Astrocyte (in vitro differentiated cells and primary cell): ENCODE results near the gene COX7B2. TPM values are rescaled to one million over a fixed set of nuclear protein-coding genes. Genes with fewer than 3 reads are reported as not detected.

Experiments
- DNase-seq: peaks from one replicate; pipeline ENCODE4 v3.0.0-alpha.2; 2010; ENCODE audit warnings: low read depth
- FAIRE-seq: peaks from 2 replicates; lab custom pipeline; 2011; peaks lifted over from hg19 to GRCh38; lab: Jason Lieb, UNC
- H2AFZ ChIP-seq: 2 replicates; pipeline ENCODE4 v1.6.0; 2012; ENCODE audit warnings: low read depth, low read length, inconsistent platforms
- H3K27ac ChIP-seq: 2 replicates; pipeline ENCODE4 v1.5.1; 2011; ENCODE audit warnings: low read depth, low read length, inconsistent platforms
- H3K27me3 ChIP-seq: 2 replicates; pipeline ENCODE4 v1.6.0; 2011; ENCODE audit warnings: low read length, inconsistent platforms; ENCODE audit not compliant: insufficient read depth
- H3K36me3 ChIP-seq: 2 replicates; pipeline ENCODE4 v1.5.1; 2011; ENCODE audit warnings: low read length, inconsistent platforms; ENCODE audit not compliant: insufficient read depth
- H3K4me1 ChIP-seq: 2 replicates; pipeline ENCODE4 v1.5.1; 2011; ENCODE audit warnings: low read length, inconsistent platforms; ENCODE audit not compliant: insufficient read depth
- H3K4me2 ChIP-seq: 2 replicates; pipeline ENCODE4 v1.6.0; 2012; ENCODE audit warnings: low read length, inconsistent platforms
- H3K4me3 ChIP-seq: 2 replicates; pipeline ENCODE4 v1.5.1; 2011; ENCODE audit warnings: low read depth, mild to moderate bottlenecking, low read length, inconsistent platforms; ENCODE audit not compliant: insufficient read depth
- H3K79me2 ChIP-seq: 2 replicates; pipeline ENCODE4 v1.6.0; 2012; ENCODE audit warnings: mild to moderate bottlenecking, low read length, inconsistent platforms; ENCODE audit not compliant: insufficient read depth
- H3K9ac ChIP-seq: 2 replicates; pipeline ENCODE4 v1.6.0; 2012; ENCODE audit warnings: mild to moderate bottlenecking, low read length, inconsistent platforms
- H3K9me3 ChIP-seq: 2 replicates; pipeline ENCODE4 v1.5.1; 2012; ENCODE audit warnings: low read depth, mild to moderate bottlenecking, low read length, inconsistent platforms; ENCODE audit not compliant: insufficient read depth
- H4K20me1 ChIP-seq: 2 replicates; pipeline ENCODE4 v1.6.0; 2012; ENCODE audit warnings: low read length, inconsistent platforms; ENCODE audit not compliant: insufficient read depth
- H3K27ac Mint-ChIP-seq: one replicate; pipeline ENCODE4 v1.8.0; 2021; ENCODE audit warnings: mild to moderate bottlenecking, mixed read lengths; ENCODE audit not compliant: unreplicated experiment
- H3K27me3 Mint-ChIP-seq: one replicate; pipeline ENCODE4 v1.8.0; 2021; ENCODE audit warnings: low read depth, mixed read lengths; ENCODE audit not compliant: unreplicated experiment
- H3K36me3 Mint-ChIP-seq: one replicate; pipeline ENCODE4 v1.8.0; 2021; ENCODE audit warnings: low read depth, mixed read lengths; ENCODE audit not compliant: unreplicated experiment
- H3K4me1 Mint-ChIP-seq: one replicate; pipeline ENCODE4 v1.8.0; 2021; ENCODE audit warnings: low read depth, mixed read lengths; ENCODE audit not compliant: unreplicated experiment
- H3K4me3 Mint-ChIP-seq: one replicate; pipeline ENCODE4 v1.8.0; 2021; ENCODE audit warnings: mild to moderate bottlenecking, moderate library complexity, mixed read lengths; ENCODE audit not compliant: unreplicated experiment
- H3K9me3 Mint-ChIP-seq: one replicate; pipeline ENCODE4 v1.8.0; 2021; ENCODE audit warnings: mild to moderate bottlenecking, mixed read lengths; ENCODE audit not compliant: unreplicated experiment
- EZH2 ChIP-seq: IDR thresholded peaks from 2 replicates; pipeline ENCODE4 v1.6.1; 2012; ENCODE audit warnings: mild to moderate bottlenecking, low read length, inconsistent platforms; ENCODE audit not compliant: insufficient read depth
- total RNA-seq: library from RNA; stranded (reverse); gene quantifications from 2 replicates; pipeline ENCODE4 v1.2.1, GENCODE V29; 2021
- TF ChIP-seq, protein P1 (sequence below): IDR thresholded peaks from 2 replicates; pipeline ENCODE4 v1.5.1; 2011; ENCODE audit warnings: low read depth, mild to moderate bottlenecking, inconsistent platforms, low read length, moderate library complexity; ENCODE audit not compliant: insufficient read depth

Gene COX7B2
- total RNA-seq, 1 donor from 2014 or later = not detected

DNA sequence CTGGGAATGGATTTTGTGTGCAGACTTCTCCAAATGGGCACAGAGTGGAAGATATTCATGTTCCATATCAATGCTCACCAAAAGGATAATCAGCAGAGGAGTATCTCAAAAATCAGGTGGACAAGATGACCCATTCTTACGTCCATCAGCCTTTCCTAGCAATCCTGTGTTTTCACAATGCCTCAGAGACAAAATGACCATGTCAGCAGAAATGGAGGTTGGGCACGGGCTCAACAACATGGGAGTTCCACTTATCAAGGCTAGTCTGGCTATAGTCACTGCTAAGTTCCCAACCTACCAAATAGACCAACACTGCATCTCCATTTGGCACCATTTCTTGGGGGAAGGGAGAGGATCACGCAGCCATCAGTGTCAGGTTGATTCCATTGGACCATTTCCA is 179.0 kb downstream of the COX7B2 start:
- Histone ChIP-seq H2AFZ (no peak overlapping the region), H3K27me3 (no peaks in the 10 kb centered on the region), H3K79me2 (no peaks in the 10 kb centered on the region), H3K36me3 (no peaks in the 10 kb centered on the region), H3K4me3 (no peak overlapping the region), H3K9me3 (peaks cover 3% of the 10 kb centered on the region), H4K20me1 (no peaks in the 10 kb centered on the region), H3K4me2 (no peak overlapping the region), H3K4me1 (no peaks in the 10 kb centered on the region), H3K27ac (no peak overlapping the region), H3K9ac (no peak overlapping the region)
- no peak overlapping the region for H3K27ac Mint-ChIP-seq
- H3K4me3 Mint-ChIP-seq = no peak overlapping the region
- FAIRE-seq (no peak), DNase-seq (no peak)
- H3K9me3 Mint-ChIP-seq = peaks cover 2% of the 10 kb centered on the region
- TF ChIP-seq EZH2 = no peak
- TF ChIP-seq, protein P1, sequence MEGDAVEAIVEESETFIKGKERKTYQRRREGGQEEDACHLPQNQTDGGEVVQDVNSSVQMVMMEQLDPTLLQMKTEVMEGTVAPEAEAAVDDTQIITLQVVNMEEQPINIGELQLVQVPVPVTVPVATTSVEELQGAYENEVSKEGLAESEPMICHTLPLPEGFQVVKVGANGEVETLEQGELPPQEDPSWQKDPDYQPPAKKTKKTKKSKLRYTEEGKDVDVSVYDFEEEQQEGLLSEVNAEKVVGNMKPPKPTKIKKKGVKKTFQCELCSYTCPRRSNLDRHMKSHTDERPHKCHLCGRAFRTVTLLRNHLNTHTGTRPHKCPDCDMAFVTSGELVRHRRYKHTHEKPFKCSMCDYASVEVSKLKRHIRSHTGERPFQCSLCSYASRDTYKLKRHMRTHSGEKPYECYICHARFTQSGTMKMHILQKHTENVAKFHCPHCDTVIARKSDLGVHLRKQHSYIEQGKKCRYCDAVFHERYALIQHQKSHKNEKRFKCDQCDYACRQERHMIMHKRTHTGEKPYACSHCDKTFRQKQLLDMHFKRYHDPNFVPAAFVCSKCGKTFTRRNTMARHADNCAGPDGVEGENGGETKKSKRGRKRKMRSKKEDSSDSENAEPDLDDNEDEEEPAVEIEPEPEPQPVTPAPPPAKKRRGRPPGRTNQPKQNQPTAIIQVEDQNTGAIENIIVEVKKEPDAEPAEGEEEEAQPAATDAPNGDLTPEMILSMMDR = no peak
- no peaks in the 10 kb centered on the region for H3K36me3 Mint-ChIP-seq
- no peaks in the 10 kb centered on the region for H3K4me1 Mint-ChIP-seq
- H3K27me3 Mint-ChIP-seq = no peaks in the 10 kb centered on the region

DNA sequence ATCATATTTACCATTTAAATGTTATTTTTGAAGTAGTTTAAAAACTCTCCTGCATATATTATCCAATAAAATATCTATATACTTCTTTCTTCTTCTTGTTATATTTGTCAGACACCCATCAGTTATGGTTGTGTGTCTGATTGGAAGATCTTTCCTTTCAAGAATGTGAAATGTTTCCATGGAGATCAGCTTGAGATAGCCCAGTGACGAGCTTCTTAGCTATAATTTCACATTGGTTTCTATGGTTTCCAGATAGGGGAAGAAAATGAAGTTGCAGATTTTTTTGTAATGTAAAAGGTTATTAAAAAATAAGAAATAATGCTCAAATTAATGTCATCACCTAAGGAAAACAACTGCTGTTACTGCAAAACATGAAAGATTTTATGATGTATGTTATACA is 189.0 kb downstream of the COX7B2 start:
- H3K4me1 Mint-ChIP-seq = no peaks in the 10 kb centered on the region
- no peak overlapping the region for H3K27ac ChIP-seq

GRCh38 chr4:46717950-46718349 is 191.1 kb downstream of the COX7B2 start:
- Histone ChIP-seq H3K36me3 (no peaks in the 10 kb centered on the region), H3K9ac (no peak overlapping the region), H3K9me3 (no peaks in the 10 kb centered on the region), H2AFZ (no peak overlapping the region), H3K4me3 (no peak overlapping the region), H4K20me1 (no peaks in the 10 kb centered on the region), H3K27ac (no peak overlapping the region), H3K4me2 (no peak overlapping the region), H3K27me3 (no peaks in the 10 kb centered on the region), H3K79me2 (no peaks in the 10 kb centered on the region), H3K4me1 (no peaks in the 10 kb centered on the region)
- no peak overlapping the region for H3K27ac Mint-ChIP-seq
- H3K4me3 Mint-ChIP-seq = no peak overlapping the region
- DNase-seq (no peak), FAIRE-seq (no peak)
- TF ChIP-seq, protein P1 = no peak
- no peak for TF ChIP-seq EZH2
- H3K27me3 Mint-ChIP-seq = no peaks in the 10 kb centered on the region
- H3K36me3 Mint-ChIP-seq = no peaks in the 10 kb centered on the region
- H3K9me3 Mint-ChIP-seq = peaks cover 6% of the 10 kb centered on the region
- H3K4me1 Mint-ChIP-seq = no peaks in the 10 kb centered on the region

More for the DNA sequence above, 189.0 kb downstream of the COX7B2 start:
- H3K27me3 ChIP-seq = no peaks in the 10 kb centered on the region
- no peaks in the 10 kb centered on the region for H3K79me2 ChIP-seq
- no peaks in the 10 kb centered on the region for H3K36me3 ChIP-seq
- no peak overlapping the region for H3K4me3 ChIP-seq
- H4K20me1 ChIP-seq = no peaks in the 10 kb centered on the region
- H3K4me2 ChIP-seq = no peak overlapping the region
- Mint-ChIP-seq H3K36me3 (no peaks in the 10 kb centered on the region), H3K4me3 (no peak overlapping the region), H3K27me3 (no peaks in the 10 kb centered on the region), H3K27ac (no peak overlapping the region), H3K9me3 (peaks cover 8% of the 10 kb centered on the region)
- no peak for TF ChIP-seq EZH2
- TF ChIP-seq, protein P1 = no peak
- H2AFZ ChIP-seq = no peak overlapping the region
- no peak overlapping the region for H3K9ac ChIP-seq
- H3K9me3 ChIP-seq = no peaks in the 10 kb centered on the region
- FAIRE-seq (no peak), DNase-seq (no peak)
- no peaks in the 10 kb centered on the region for H3K4me1 ChIP-seq
